GM12878 (cell line): Measurements from ENCODE around the gene DDX56. TPM values are rescaled to one million over a fixed set of nuclear protein-coding genes. Genes with fewer than 3 reads are reported as not detected.

Experiments used
- ATAC-seq: fragments of 200-7000 bp; cut with Tn5 transposase; 3 replicates; pipeline ENCODE4 v1.9.1; 2020; ENCODE audit warnings: mild to moderate bottlenecking, moderate library complexity
- BruUV-seq: library from RNA; stranded (reverse); fragments of 400-500 nt; replicated peaks from 2 replicates; lab custom pipeline; 2021; lab: Mats Ljungman, UMichigan
- CTCF ChIA-PET: fragments of 300-600 bp; sonication (Branson Sonifier 250); formaldehyde crosslinking; extraction: SDS; loops from one replicate; lab custom pipeline; 2021; ENCODE audit warnings: inconsistent platforms; lab: Yijun Ruan, JAX
- POLR2A ChIA-PET: fragments of 350-600 bp; formaldehyde crosslinking; extraction: SDS; loops from one replicate; lab custom pipeline; 2021; ENCODE audit warnings: inconsistent platforms; lab: Charles Lee
- RAD21 ChIA-PET: fragments of 300-600 bp; sonication (Branson Sonifier 250); formaldehyde crosslinking; loops from one replicate; lab custom pipeline; 2023; ENCODE audit warnings: antibody characterized with exemption; ENCODE audit not compliant: unreplicated experiment; lab: Charles Lee
- SMC1A ChIA-PET: fragments of 300-600 bp; sonication (Branson Sonifier 250); formaldehyde crosslinking; loops from one replicate; lab custom pipeline; 2023; ENCODE audit not compliant: unreplicated experiment, uncharacterized antibody; lab: Charles Lee
- DNase-seq: peaks from one replicate; pipeline ENCODE4 v3.0.0-alpha.2; 2011; ENCODE audit warnings: low read depth, low spot score
- FAIRE-seq: peaks from 3 replicates; lab custom pipeline; 2011; peaks lifted over from hg19 to GRCh38; lab: Jason Lieb, UNC
- H2AFZ ChIP-seq: 2 replicates; pipeline ENCODE4 v1.6.0; 2011; ENCODE audit warnings: low read depth, low read length, control low read depth; ENCODE audit not compliant: control insufficient read depth
- H3K27ac ChIP-seq: 2 replicates; pipeline ENCODE4 v1.5.1; 2011; ENCODE audit warnings: control low read depth; ENCODE audit not compliant: control insufficient read depth, insufficient read depth
- H3K27me3 ChIP-seq, 2 experiments: replicated peaks in 1 of 2; 2 replicates each; pipeline versions ENCODE4 v1.6.0 to v1.6.1; 2011; ENCODE audit warnings: low read length in 1 of 2; ENCODE audit not compliant: control insufficient read depth in 2 of 2, insufficient read depth in 2 of 2
- H3K36me3 ChIP-seq, 2 experiments: 2 replicates each; pipeline ENCODE4 v1.5.1; 2011; ENCODE audit warnings: low read length in 1 of 2; ENCODE audit not compliant: control insufficient read depth in 2 of 2, insufficient read depth in 2 of 2
- H3K4me1 ChIP-seq: 2 replicates; pipeline ENCODE4 v1.6.1; 2011; ENCODE audit warnings: mild to moderate bottlenecking, low read length, moderate library complexity, mixed read lengths; ENCODE audit not compliant: control insufficient read depth, insufficient read depth
- H3K4me2 ChIP-seq: 2 replicates; pipeline ENCODE4 v1.6.0; 2011; ENCODE audit warnings: control low read depth; ENCODE audit not compliant: control insufficient read depth, insufficient read depth
- H3K4me3 ChIP-seq: fragments of 200-600 bp; sonication (generic); 2 replicates; pipeline ENCODE4 v1.5.1; 2016
- H3K79me2 ChIP-seq: 2 replicates; pipeline ENCODE4 v1.6.0; 2011; ENCODE audit warnings: low read length; ENCODE audit not compliant: control insufficient read depth, insufficient read depth
- H3K9ac ChIP-seq: 2 replicates; pipeline ENCODE4 v1.8.0; 2011; ENCODE audit warnings: low read length, control low read depth, mixed read lengths; ENCODE audit not compliant: control insufficient read depth, insufficient read depth
- H3K9me3 ChIP-seq: replicated peaks from 3 replicates; pipeline ENCODE4 v1.5.1; 2011; ENCODE audit warnings: mild to moderate bottlenecking, low read length; ENCODE audit not compliant: control insufficient read depth, insufficient read depth
- H4K20me1 ChIP-seq: 2 replicates; pipeline ENCODE4 v1.6.0; 2011; ENCODE audit not compliant: control insufficient read depth, insufficient read depth
- BACH1 ChIP-seq: fragments of 450-650 bp; IDR thresholded peaks from 2 replicates; pipeline ENCODE4 v1.6.1; 2017; ENCODE audit warnings: mild to moderate bottlenecking, borderline replicate concordance
- BMI1 ChIP-seq: fragments of 450-650 bp; IDR thresholded peaks from 2 replicates; pipeline ENCODE4 v1.6.1; 2016; ENCODE audit warnings: mild to moderate bottlenecking, moderate library complexity, borderline replicate concordance
- CBX3 ChIP-seq: fragments of 200-600 bp; sonication (generic); IDR thresholded peaks from 2 replicates; pipeline ENCODE4 v1.6.1; 2016; ENCODE audit warnings: low read depth, borderline replicate concordance
- CREB1 ChIP-seq: IDR thresholded peaks from 2 replicates; pipeline ENCODE4 v1.6.1; 2012; ENCODE audit warnings: low read depth, mild to moderate bottlenecking, inconsistent platforms
- CUX1 ChIP-seq: IDR thresholded peaks from 2 replicates; pipeline ENCODE4 v1.6.1; 2012; ENCODE audit warnings: improper control_type of control experiment, low read depth, low read length; ENCODE audit not compliant: insufficient replicate concordance
- LARP7 ChIP-seq: fragments of 450-650 bp; IDR thresholded peaks from 2 replicates; pipeline ENCODE4 v1.6.1; 2017; ENCODE audit warnings: mild to moderate bottlenecking
- MTA3 ChIP-seq: IDR thresholded peaks from 2 replicates; pipeline ENCODE4 v1.6.1; 2012; ENCODE audit warnings: low read length, inconsistent platforms, borderline replicate concordance
- PML ChIP-seq: IDR thresholded peaks from 2 replicates; pipeline ENCODE4 v1.6.1; 2012; ENCODE audit warnings: low read length, inconsistent platforms
- RB1 ChIP-seq: fragments of 450-650 bp; formaldehyde crosslinking; IDR thresholded peaks from 2 replicates; pipeline ENCODE4 v1.6.1; 2017; ENCODE audit warnings: mild to moderate bottlenecking, borderline replicate concordance
- RFX5 ChIP-seq: IDR thresholded peaks from 2 replicates; pipeline ENCODE4 v1.6.1; 2011; ENCODE audit warnings: low read depth, low read length, improper control_type of control experiment
- SMAD5 ChIP-seq: IDR thresholded peaks from 2 replicates; pipeline ENCODE4 v1.6.1; 2016; ENCODE audit warnings: antibody characterized with exemption, low read depth
- SMARCA5 ChIP-seq: fragments of 450-650 bp; IDR thresholded peaks from 2 replicates; pipeline ENCODE4 v1.6.1; 2017; ENCODE audit warnings: mild to moderate bottlenecking
- SPI1 ChIP-seq: IDR thresholded peaks from 2 replicates; pipeline ENCODE4 v1.6.1; 2011; ENCODE audit warnings: low read depth, mild to moderate bottlenecking, low read length, moderate library complexity, borderline replicate concordance; ENCODE audit not compliant: insufficient read depth
- ZBED1 ChIP-seq: IDR thresholded peaks from 2 replicates; pipeline ENCODE4 v1.6.1; 2016; ENCODE audit warnings: borderline replicate concordance
- WGBS: methylation state at CpG from one replicate; pipeline ENCODE4 v1.1.6; 2016; ENCODE audit warnings: low lambda C conversion rate; ENCODE audit not compliant: insufficient replicate concordance, insufficient coverage; ENCODE audit errors: missing lambda C conversion rate; 5-methylcytosine and 5-hydroxymethylcytosine counted together
- in situ Hi-C: fragments of 300-500 bp; cut with MboI; formaldehyde crosslinking; loops from 9 replicates; pipeline ENCODE4 v1.14.3; 2018; ENCODE audit warnings: mixed read lengths
- intact Hi-C: fragments of 100-400 bp; cut with micrococcal nuclease; formaldehyde crosslinking; loops from one replicate; pipeline ENCODE4 v1.14.2; 2022; ENCODE audit not compliant: unreplicated experiment
- polyA plus RNA-seq, 11 experiments: library from polyadenylated mRNA; depleted of rRNA in 4 of 11; unstranded in 6 of 11; stranded (reverse) in 5 of 11; fragments of >200 nt; fragmentation: Nextera tagmentation in 4 of 11; fragmentation: Illumina TruSeq in 1 of 11; extraction: Ambion mirVana in 4 of 11; extraction: Trizol in 1 of 11; gene quantifications; 1 replicate in 1 of 11; 2 replicates in 10 of 11; pipeline versions ENCODE4 v1.2.1 to v1.2.3, GENCODE V29; 2011 to 2016; ENCODE audit warnings: inconsistent platforms in 2 of 11, missing spikeins in 2 of 11, low read depth in 1 of 11
- total RNA-seq, 4 experiments: library from RNA; depleted of rRNA in 3 of 4; stranded (reverse); fragments of >200 nt in 3 of 4; fragmentation: Illumina TruSeq in 1 of 4; extraction: Trizol in 1 of 4; gene quantifications; 2 replicates each; pipeline versions ENCODE4 v1.2.1 to v1.2.3, GENCODE V29; 2013 to 2021

Gene DDX56
- total and polyA plus RNA-seq, 10 of the 15 experiments (the other 5 are each of a cell fraction or from before 2014, with no cell fraction given), result 19.8 to 136 (median 81.3) TPM

GRCh38 chr7:44576228-44576627 is 2.5 kb upstream of the DDX56 start:
- Histone ChIP-seq H3K9ac (no peak overlapping the region), H4K20me1 (no peaks in the 10 kb centered on the region; the same call in 1 of the 2 replicates), H3K79me2 (peaks cover 47% of the 10 kb centered on the region), H3K27ac (no peak overlapping the region), H3K4me2 (no peak overlapping the region), H3K4me3 (no peak overlapping the region), H3K9me3 (no peaks in the 10 kb centered on the region), H3K36me3 (peaks cover 7 to 25% of the 10 kb centered on the region in 2 experiments), H3K27me3 (no peaks in the 10 kb centered on the region), H3K4me1 (peaks cover 11% of the 10 kb centered on the region), H2AFZ (no peak overlapping the region)
- ChIA-PET POLR2A (interaction anchor here (1.3 kb wide), 1 partner anchor 278 kb away, joined by 3 read pairs; no protein-coding TSS in a partner anchor), SMC1A (interaction anchor here (1.2 kb wide), 1 partner anchor 560 kb away, joined by 3 read pairs; no protein-coding TSS in a partner anchor), CTCF (interaction anchor here (4.4 kb wide), 1 partner anchor 11 kb away, joined by 23 read pairs; no protein-coding TSS in a partner anchor), RAD21 (no interaction called here)
- in situ Hi-C loops, result no loop called here
- intact Hi-C loops, result no loop called here
- ATAC-seq (no peak), DNase-seq (no peak), FAIRE-seq (no peak)
- TF ChIP-seq MTA3, result peak; percentile 19; the same call in 1 of the 2 replicates
- TF ChIP-seq SMAD5, result no peak
- no TSS peak for BruUV-seq
- 71% methylated on average over 2 of the region's 2 CpGs for WGBS

- no TSS peak for BruUV-seq
- Histone ChIP-seq H4K20me1 (no peaks in the 10 kb centered on the region; the same call in 1 of the 2 replicates), H3K27ac (no peak overlapping the region), H3K9me3 (no peaks in the 10 kb centered on the region), H3K79me2 (peaks cover 38% of the 10 kb centered on the region), H3K27me3 (no peaks in the 10 kb centered on the region), H3K4me2 (peak overlapping the region; percentile 66), H3K4me1 (peaks cover 11% of the 10 kb centered on the region), H3K4me3 (peak overlapping the region; percentile 94), H3K36me3 (peaks cover 15 to 32% of the 10 kb centered on the region in 2 experiments), H3K9ac (no peak overlapping the region), H2AFZ (no peak overlapping the region)
- in situ Hi-C loops, result no loop called here
- SMC1A ChIA-PET, result interaction anchor here (1.8 to 4.1 kb wide), 2 partner anchors 175 to 273 kb away, joined by 4 to 17 read pairs; partner anchors contain the start of gene H2AZ2
- POLR2A ChIA-PET, result interaction anchor here (0.5 to 0.7 kb wide), 3 partner anchors 141 to 1757 kb away, joined by 3 to 4 read pairs (median 3); no protein-coding TSS in a partner anchor
- CTCF ChIA-PET, result interaction anchor here (4.4 kb wide), 1 partner anchor 10 kb away, joined by 23 read pairs; no protein-coding TSS in a partner anchor
- FAIRE-seq, result no peak
- RAD21 ChIA-PET, result interaction anchor here (1.1 to 2.6 kb wide), 2 partner anchors 84 to 271 kb away, joined by 3 to 7 read pairs; partner anchors contain the start of gene NUDCD3
- DNase-seq, result no peak
- intact Hi-C loops, result no loop called here
- ATAC-seq, result no peak
- TF ChIP-seq ZBED1 (no peak), CUX1 (no peak), SMARCA5 (no peak), SPI1 (no peak), RFX5 (no peak), BACH1 (no peak), LARP7 (no peak), PML (no peak), CREB1 (no peak), BMI1 (no peak), RB1 (no peak), CBX3 (no peak)
Observed at GRCh38 chr7:44575054-44575453, 1.3 kb upstream of the DDX56 start.
